Aorta (tissue), 5 donors: Measurements from ENCODE around the gene FOLR1. TPM values are rescaled to one million over a fixed set of nuclear protein-coding genes. Genes with fewer than 3 reads are reported as not detected.

Source experiments
- ATAC-seq: fragments of 200-7000 bp; cut with Tn5 transposase; one replicate; pipeline ENCODE4 v1.9.1; 2022; ENCODE audit warnings: moderate library complexity; ENCODE audit not compliant: low FRiP score
- DNase-seq, 2 donors: peaks; one replicate each; pipeline ENCODE4 v3.0.0-alpha.2; 2020
- H3K27ac ChIP-seq, 2 donors: one replicate each; pipeline ENCODE4 v1.5.1; 2013; ENCODE audit warnings: low read length in 2 of 2, mild to moderate bottlenecking in 2 of 2, moderate library complexity in 2 of 2, control low read depth in 1 of 2, inconsistent platforms in 1 of 2, low read depth in 1 of 2
- H3K27me3 ChIP-seq, 2 donors: one replicate each; pipeline ENCODE4 v1.6.1; 2013; ENCODE audit warnings: control low read depth in 1 of 2, low read length in 1 of 2, mild to moderate bottlenecking in 1 of 2, moderate library complexity in 1 of 2; ENCODE audit not compliant: insufficient read depth in 2 of 2, control insufficient read depth in 1 of 2
- H3K36me3 ChIP-seq, 2 donors: one replicate each; pipeline ENCODE4 v1.6.1; 2013; ENCODE audit warnings: control low read depth in 1 of 2, low read length in 1 of 2, mild to moderate bottlenecking in 1 of 2; ENCODE audit not compliant: insufficient read depth in 2 of 2, control insufficient read depth in 1 of 2
- H3K4me1 ChIP-seq, 2 donors: one replicate each; pipeline ENCODE4 v1.6.1; 2013; ENCODE audit warnings: low read length in 2 of 2, control low read depth in 1 of 2, mild to moderate bottlenecking in 1 of 2, moderate library complexity in 1 of 2; ENCODE audit not compliant: insufficient read depth in 2 of 2, control insufficient read depth in 1 of 2
- H3K4me3 ChIP-seq, 2 donors: one replicate each; pipeline ENCODE4 v1.5.1; 2013; ENCODE audit warnings: low read length in 2 of 2, control low read depth in 1 of 2, mild to moderate bottlenecking in 1 of 2
- H3K9me3 ChIP-seq: one replicate; pipeline ENCODE4 v1.6.1; 2013; ENCODE audit warnings: mild to moderate bottlenecking, low read length; ENCODE audit not compliant: control insufficient read depth
- WGBS, 2 donors: extraction: QIAGEN DNeasy Blood & Tissue Kit; methylation state at CpG; one replicate each; pipeline ENCODE4 v1.1.7; 2013; 5-methylcytosine and 5-hydroxymethylcytosine counted together
- intact Hi-C, 2 donors: fragments of 100-400 bp; cut with DNase I; formaldehyde crosslinking; loops; one replicate each; pipeline versions ENCODE4 v1.14.2 to v1.15.0; 2022
- polyA plus RNA-seq, 2 donors: library from polyadenylated mRNA; stranded (reverse); fragments of 200-250 nt; gene quantifications; one replicate each; pipeline ENCODE4 v1.2.3, GENCODE V29; 2013
- total RNA-seq, 2 donors: library from RNA; stranded (reverse); fragmentation: NEBNext Ultra II Directional; extraction: Animal tissue kit (Norgen Biotek cat#: 25700); gene quantifications; one replicate each; pipeline ENCODE4 v1.2.1, GENCODE V29; 2021
- donor health status: healthy with polysubstance abuse.
- donor health status: Bipolar disorder and iron deficiency.
- donor health status: DM: no; HTN: no; CAD: no.
- donor health status: DM: no; HTN: no; CAD: no.
- donor health status: DM: yes; HTN: yes; CAD: no.

FOLR1 gene
- total and polyA plus RNA-seq, 4 donors = not detected

DNA sequence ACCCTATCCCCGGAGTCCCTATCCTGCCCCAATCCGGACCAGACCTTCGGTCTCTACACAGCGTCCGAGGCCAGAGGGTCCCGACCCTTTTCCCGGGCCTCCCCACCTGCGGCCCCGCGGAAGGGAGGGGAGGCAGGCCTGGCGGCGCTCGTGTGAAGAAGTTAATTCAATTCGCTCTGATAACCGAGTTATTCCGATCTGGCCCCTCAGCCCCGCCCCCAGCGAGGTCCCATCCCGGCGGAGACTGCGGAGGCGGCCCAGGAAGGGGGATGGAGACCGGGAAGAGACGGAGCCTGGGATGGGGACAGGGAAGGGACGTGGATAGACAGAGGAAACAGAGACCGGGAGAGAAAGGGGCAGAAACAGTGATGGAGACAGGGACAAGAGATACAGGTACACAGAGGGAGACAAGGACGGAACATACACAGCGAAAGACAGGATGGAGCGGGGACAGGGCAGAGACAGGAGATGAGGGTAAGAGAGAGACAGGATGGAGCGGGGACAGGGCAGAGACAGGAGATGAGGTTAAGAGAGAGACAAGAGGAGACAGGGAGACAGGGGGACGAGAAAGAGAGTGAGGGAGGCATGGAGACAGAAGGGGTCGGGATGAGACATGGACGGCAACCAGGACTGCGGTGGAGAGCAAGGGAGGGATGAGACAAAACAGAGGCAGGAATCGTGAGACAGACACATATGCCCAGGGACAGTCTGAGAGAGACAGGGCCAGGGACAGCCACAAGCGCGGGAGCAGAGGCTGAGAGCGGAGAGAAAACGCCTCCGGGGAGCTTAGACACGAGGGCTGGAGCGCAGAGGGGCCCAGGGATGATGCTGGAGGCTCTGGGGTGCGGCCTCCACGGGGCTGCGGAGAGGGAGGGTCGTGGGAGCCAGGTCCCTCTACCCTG, 52.7 kb downstream of the FOLR1 start:
- Histone ChIP-seq H3K27ac (no peak overlapping the region), H3K36me3 (no peaks in the 10 kb centered on the region), H3K27me3 (peaks cover 0 to 5% of the 10 kb centered on the region in 2 donors), H3K4me3 (no peak overlapping the region), H3K9me3 (no peaks in the 10 kb centered on the region), H3K4me1 (no peaks in the 10 kb centered on the region)
- DNase-seq (peak in 1 of 2 donors; percentile 74), ATAC-seq (no peak)
- intact Hi-C loops = no loop called here
- WGBS, 2 donors = 4 to 5% methylated on average over 45 to 46 of the region's 46 CpGs

DNA sequence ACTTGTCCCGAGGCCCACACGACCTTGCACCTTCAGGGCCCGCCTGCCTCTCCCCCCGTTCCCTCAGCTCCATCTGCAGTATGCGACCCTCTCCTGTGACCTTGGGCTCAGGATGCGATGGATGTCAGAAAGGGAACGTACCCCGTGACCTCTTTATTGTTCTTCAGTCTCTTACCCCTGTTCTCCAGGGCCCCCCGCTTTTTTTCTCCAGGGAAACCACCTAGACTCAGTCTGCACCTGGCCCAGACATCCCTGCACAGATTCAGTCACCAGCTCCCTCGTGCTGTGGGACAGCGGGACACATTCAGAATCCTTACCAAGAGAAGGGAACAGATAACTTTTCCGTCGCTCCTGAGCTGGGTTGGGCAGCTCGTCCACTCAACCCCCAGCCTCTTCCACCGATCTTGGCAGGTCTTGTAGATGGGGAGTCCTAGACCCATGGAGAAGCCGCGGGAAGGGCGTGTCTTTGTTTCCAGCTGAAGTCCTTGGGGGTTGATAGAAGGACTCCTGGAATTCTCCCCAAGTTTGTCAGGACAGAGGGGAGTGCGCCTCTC, 53.4 kb downstream of the FOLR1 start:
- Histone ChIP-seq H3K27me3 (peaks cover 0 to 5% of the 10 kb centered on the region in 2 donors), H3K9me3 (no peaks in the 10 kb centered on the region), H3K4me3 (no peak overlapping the region), H3K27ac (no peak overlapping the region), H3K4me1 (no peaks in the 10 kb centered on the region), H3K36me3 (no peaks in the 10 kb centered on the region)
- ATAC-seq (no peak), DNase-seq (no peak)
- 14 to 16% methylated on average over 19 of the region's 19 CpGs for WGBS, 2 donors
- intact Hi-C loops = no loop called here

Other genes with a start within 250 kb of the FOLR1 start
- 10 to 100 TPM; 13.0 to 24.8 TPM for gene IL18BP, start 193.2 kb upstream of the FOLR1 start, total RNA-seq
- gene IL18BP, start 193.2 kb upstream of the FOLR1 start, polyA plus RNA-seq = 10 to 100 TPM in 1 of 2 donors, 1 to 10 TPM in 1; 7.8 to 12.5 TPM
- gene NUMA1, start 111.6 kb upstream of the FOLR1 start, total RNA-seq = 100 to 1,000 TPM; 150 to 241 TPM
- 100 to 1,000 TPM in 1 of 2 donors, 10 to 100 TPM in 1; 40.4 to 322 TPM for gene NUMA1, start 111.6 kb upstream of the FOLR1 start, polyA plus RNA-seq
- 1 to 10 TPM; 6.6 to 8.5 TPM for gene LRRC51, start 111.3 kb upstream of the FOLR1 start, total RNA-seq
- 10 to 100 TPM in 1 of 2 donors, 1 to 10 TPM in 1; 8.6 to 12.8 TPM for gene LRRC51, start 111.3 kb upstream of the FOLR1 start, polyA plus RNA-seq
- gene LAMTOR1, start 88.8 kb upstream of the FOLR1 start, total RNA-seq = 10 to 100 TPM; 61.1 to 62.6 TPM
- 100 to 1,000 TPM; 100 to 160 TPM for gene LAMTOR1, start 88.8 kb upstream of the FOLR1 start, polyA plus RNA-seq
- gene TOMT, start 86.2 kb upstream of the FOLR1 start, total RNA-seq = not detected
- not detected for gene TOMT, start 86.2 kb upstream of the FOLR1 start, polyA plus RNA-seq
- gene ANAPC15, start 79.4 kb upstream of the FOLR1 start, total RNA-seq = 10 to 100 TPM; 24.6 to 24.7 TPM
- gene ANAPC15, start 79.4 kb upstream of the FOLR1 start, polyA plus RNA-seq = 10 to 100 TPM; 48.5 to 71.6 TPM
- 1 to 10 TPM in 1 of 2 donors, not detected in 1; 4.7 TPM for gene FOLR3, start 56.4 kb upstream of the FOLR1 start, total RNA-seq
- not detected for gene FOLR3, start 56.4 kb upstream of the FOLR1 start, polyA plus RNA-seq
- gene FOLR2, start 24.7 kb downstream of the FOLR1 start, total RNA-seq = 10 to 100 TPM; 27.7 to 85.2 TPM
- 10 to 100 TPM in 1 of 2 donors, 1 to 10 TPM in 1; 8.8 to 25.3 TPM for gene FOLR2, start 24.7 kb downstream of the FOLR1 start, polyA plus RNA-seq
- 100 to 1,000 TPM; 130 to 166 TPM for gene INPPL1, start 32.6 kb downstream of the FOLR1 start, total RNA-seq
- gene INPPL1, start 32.6 kb downstream of the FOLR1 start, polyA plus RNA-seq = 100 to 1,000 TPM in 1 of 2 donors, 10 to 100 TPM in 1; 21.9 to 135 TPM
- gene PHOX2A, start 52.0 kb downstream of the FOLR1 start, total RNA-seq = not detected
- gene PHOX2A, start 52.0 kb downstream of the FOLR1 start, polyA plus RNA-seq = not detected
- gene CLPB, start 242.4 kb downstream of the FOLR1 start, total RNA-seq = 10 to 100 TPM; 17.2 to 17.3 TPM
- 1 to 10 TPM; 3.9 to 6.0 TPM for gene CLPB, start 242.4 kb downstream of the FOLR1 start, polyA plus RNA-seq